Measurements from ENCODE around the gene NKX2-8.

NKX2-8 gene

GRCh38 chr14:36618641-36619040, 36.2 kb upstream of the NKX2-8 start:
- no peak for TF ChIP-seq CTCF (IDR thresholded peaks at IDR 0.05)
- no peak for DNase-seq (ENCODE audit: low spot score)
- Histone ChIP-seq H3K4me3 (no peak overlapping the region), H3K27ac (no peak overlapping the region)

DNA sequence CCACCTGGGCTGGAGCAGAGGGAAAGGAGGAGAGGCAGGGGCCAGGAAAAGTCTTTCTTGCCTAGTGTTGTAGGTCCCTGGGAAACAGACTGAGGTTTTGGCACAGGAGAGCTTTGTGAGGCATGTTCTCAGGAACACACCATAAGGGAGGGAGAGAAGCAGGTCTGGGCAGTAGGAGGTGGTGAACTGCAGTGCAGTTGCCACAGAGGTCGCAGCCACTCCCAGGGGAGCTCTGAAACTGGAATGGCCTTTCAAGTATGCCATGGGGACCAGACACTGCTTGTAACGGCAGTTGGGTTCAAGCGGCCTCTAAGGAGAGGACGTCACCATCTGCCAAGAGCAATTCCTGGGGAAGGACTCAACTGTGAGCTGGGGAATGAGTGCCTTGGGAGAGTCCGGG, 35.4 kb upstream of the NKX2-8 start:
- no peak for DNase-seq (ENCODE audit: low spot score)
- no peak overlapping the region for H3K27ac ChIP-seq
- TF ChIP-seq CTCF (IDR thresholded peaks at IDR 0.05): no peak

GRCh38 chr14:36605506-36605857, 23.1 kb upstream of the NKX2-8 start:
- no peak overlapping the region for H3K4me3 ChIP-seq
- no peak for DNase-seq (ENCODE audit: low spot score)
- no peak for TF ChIP-seq CTCF (IDR thresholded peaks at IDR 0.05)
- H3K27ac ChIP-seq: no peak overlapping the region

More for the DNA sequence above, 35.4 kb upstream of the NKX2-8 start:
- H3K4me3 ChIP-seq: no peak overlapping the region

- Histone ChIP-seq H3K4me3 (no peak overlapping the region), H3K27ac (no peak overlapping the region)
- peak; percentile 52 for TF ChIP-seq CTCF (IDR thresholded peaks at IDR 0.05)
- DNase-seq (ENCODE audit: low spot score): no peak
Observed at GRCh38 chr14:36604757-36605505, 22.5 kb upstream of the NKX2-8 start.

GRCh38 chr14:36600431-36600830, 18.0 kb upstream of the NKX2-8 start:
- no peak for TF ChIP-seq CTCF (IDR thresholded peaks at IDR 0.05)
- Histone ChIP-seq H3K27ac (no peak overlapping the region), H3K4me3 (no peak overlapping the region)
- no peak for DNase-seq (ENCODE audit: low spot score)

- H3K4me3 ChIP-seq: no peak overlapping the region
- DNase-seq (ENCODE audit: low spot score): no peak
- H3K27ac ChIP-seq: no peak overlapping the region
- TF ChIP-seq CTCF (IDR thresholded peaks at IDR 0.05): no peak
Observed at GRCh38 chr14:36591482-36591881, 9.1 kb upstream of the NKX2-8 start.

- no peak for TF ChIP-seq CTCF (IDR thresholded peaks at IDR 0.05)
- DNase-seq (ENCODE audit: low spot score): no peak
- Histone ChIP-seq H3K4me3 (no peak overlapping the region), H3K27ac (no peak overlapping the region)
Observed at GRCh38 chr14:36588788-36589187, 6.4 kb upstream of the NKX2-8 start.

All from coronary artery (tissue), 2 donors.